ENCODE results near the gene ZNF813. TPM values are rescaled to one million over a fixed set of nuclear protein-coding genes. Genes with fewer than 3 reads are reported as not detected.
A peak's percentile ranks its signal among the peaks of the same experiment; 100 is the strongest.

ZNF813 gene
- total and polyA plus RNA-seq, 9 of the 15 experiments (the other 6 are each of a cell fraction or from before 2014, with no cell fraction given) = 1.3 to 8.0 (median 5.3) TPM

- TF ChIP-seq JUN (IDR thresholded peaks at IDR 0.05; ENCODE audit: borderline replicate concordance, low read depth, low read length) = no peak
- TF ChIP-seq JUN (CRISPR knock-in tag; IDR thresholded peaks at IDR 0.05; ENCODE audit: borderline replicate concordance) = no peak
- TF ChIP-seq CBX1 (IDR thresholded peaks at IDR 0.05; ENCODE audit: low read depth) = peak; percentile 14; the same call in 1 of the 2 replicates
- no peak for TF ChIP-seq NBN (IDR thresholded peaks at IDR 0.05; ENCODE audit: low read depth)
- no peak for TF ChIP-seq ZBTB43 (CRISPR knock-in tag; IDR thresholded peaks at IDR 0.05)
- peak; percentile 79 for TF ChIP-seq SAP30 (IDR thresholded peaks at IDR 0.05; ENCODE audit: borderline replicate concordance, insufficient read depth, low read depth, low read length, poor library complexity, severe bottlenecking)
- no peak for TF ChIP-seq TGIF2 (CRISPR knock-in tag; IDR thresholded peaks at IDR 0.05)
- no peak for TF ChIP-seq ZNF224 (CRISPR knock-in tag; IDR thresholded peaks at IDR 0.05)
- no peak; the same call in 1 of the 2 replicates for TF ChIP-seq PML (IDR thresholded peaks at IDR 0.05; ENCODE audit: low read length)
- TF ChIP-seq HDGF (IDR thresholded peaks at IDR 0.05) = no peak
- no peak for TF ChIP-seq RFX7 (CRISPR knock-in tag; IDR thresholded peaks at IDR 0.05)
- TF ChIP-seq ZNF764 (CRISPR knock-in tag; IDR thresholded peaks at IDR 0.05; ENCODE audit: low read depth) = no peak
- TF ChIP-seq SLC30A9 (CRISPR knock-in tag; IDR thresholded peaks at IDR 0.05) = no peak
- TF ChIP-seq FOXJ3 (CRISPR knock-in tag; IDR thresholded peaks at IDR 0.05) = no peak
- no peak for TF ChIP-seq TCF15 (CRISPR knock-in tag; IDR thresholded peaks at IDR 0.05)
- no peak for TF ChIP-seq STAT5A (IDR thresholded peaks at IDR 0.05; ENCODE audit: borderline replicate concordance, low read length)
- peak; percentile 83 for TF ChIP-seq MBD1 (CRISPR knock-in tag; IDR thresholded peaks at IDR 0.05)
- TF ChIP-seq SIN3B (IDR thresholded peaks at IDR 0.05; ENCODE audit: low read depth) = no peak
- TF ChIP-seq CBFA2T3 (IDR thresholded peaks at IDR 0.05) = no peak
- TF ChIP-seq SMARCA4 (IDR thresholded peaks at IDR 0.05) = no peak
- TF ChIP-seq RFX5 (IDR thresholded peaks at IDR 0.05; ENCODE audit: low read depth, low read length) = no peak
- TF ChIP-seq TRIM28 (IDR thresholded peaks at IDR 0.05) = no peak
- TF ChIP-seq PHB (CRISPR knock-in tag; IDR thresholded peaks at IDR 0.05) = no peak
- TF ChIP-seq HOMEZ (CRISPR knock-in tag; IDR thresholded peaks at IDR 0.05) = no peak
- no peak for TF ChIP-seq SP2 (IDR thresholded peaks at IDR 0.05; ENCODE audit: extremely low read depth, low read depth, low read length, poor library complexity, severe bottlenecking)
- peak; percentile 73 for TF ChIP-seq ELF2 (CRISPR knock-in tag; IDR thresholded peaks at IDR 0.05)
- TF ChIP-seq HMG20B (CRISPR knock-in tag; IDR thresholded peaks at IDR 0.05) = no peak
Measured at GRCh38 chr19:53520547-53521372, 53.2 kb downstream of the ZNF813 start (continued).

Measured in K562 (cell line).